ENCODE results near the gene C1orf53.
"Not testable (repeated sequence)": the region's sequence is repeated elsewhere in the genome, so short reads cannot be mapped to it uniquely, and the experiment has no call there.

C1orf53 gene

GRCh38 chr1:197948926-197949899 lies 46.8 kb downstream of the C1orf53 start:
- H3K4me1 ChIP-seq (ENCODE audit: insufficient read depth, low read length), result peaks cover 22% of the 10 kb centered on the region
- peak overlapping the region; percentile 65 for H3K27ac ChIP-seq (ENCODE audit: low read length)
- no peak overlapping the region for H3K4me3 ChIP-seq (ENCODE audit: low read depth in 1 of 2, low read length in 2 of 2)
- no peaks in the 10 kb centered on the region for H3K36me3 ChIP-seq (ENCODE audit: insufficient read depth, low read length)
- no peaks in the 10 kb centered on the region for H4K20me1 ChIP-seq (ENCODE audit: insufficient read depth, low read length)
- H3K27me3 ChIP-seq (ENCODE audit: insufficient read depth, low read length, poor library complexity), result no peaks in the 10 kb centered on the region
- no peak overlapping the region; the same call in 1 of the 2 replicates for H3K9ac ChIP-seq (ENCODE audit: low read depth, low read length)
- DNase-seq (no peak), ATAC-seq (ENCODE audit: insufficient read depth, low read depth) (peak; percentile 88)
- H2AFZ ChIP-seq (ENCODE audit: low read depth, low read length), result peak overlapping the region; percentile 36
- no peaks in the 10 kb centered on the region for H3K9me3 ChIP-seq (ENCODE audit: insufficient read depth, low read length, severe bottlenecking)
- TF ChIP-seq EZH2 (IDR thresholded peaks at IDR 0.05; ENCODE audit: borderline replicate concordance, low read depth, low read length, severe bottlenecking) (no peak), CTCF (IDR thresholded peaks at IDR 0.05; ENCODE audit: borderline replicate concordance, extremely low read depth, low read length, poor library complexity, severe bottlenecking) (no peak)
- peak overlapping the region; percentile 22; the same call in 1 of the 2 replicates for H3K4me2 ChIP-seq (ENCODE audit: insufficient read depth, low read length)
- H3K79me2 ChIP-seq (ENCODE audit: insufficient read depth, low read length), result no peaks in the 10 kb centered on the region

DNA sequence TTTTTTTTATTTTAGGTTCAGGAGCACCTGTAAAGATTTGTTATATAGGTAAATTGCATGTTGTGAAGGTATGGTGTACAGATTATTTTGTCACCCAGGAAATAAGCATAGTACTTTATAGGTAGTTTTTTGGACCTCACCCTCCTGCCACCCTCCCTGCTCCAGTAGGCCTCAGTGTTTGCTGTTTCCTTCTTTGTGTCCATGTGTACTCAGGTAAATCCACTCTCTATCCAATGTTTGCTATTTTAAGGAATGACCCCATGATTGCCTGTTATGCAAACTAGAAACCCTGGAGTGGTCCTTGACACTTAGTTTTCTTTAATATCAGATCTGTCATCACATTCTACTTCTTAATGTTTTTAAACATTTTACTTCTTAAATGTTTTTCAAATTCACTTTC lies 48.7 kb downstream of the C1orf53 start:
- H3K36me3 ChIP-seq (ENCODE audit: insufficient read depth, low read length), result no peaks in the 10 kb centered on the region

DNA sequence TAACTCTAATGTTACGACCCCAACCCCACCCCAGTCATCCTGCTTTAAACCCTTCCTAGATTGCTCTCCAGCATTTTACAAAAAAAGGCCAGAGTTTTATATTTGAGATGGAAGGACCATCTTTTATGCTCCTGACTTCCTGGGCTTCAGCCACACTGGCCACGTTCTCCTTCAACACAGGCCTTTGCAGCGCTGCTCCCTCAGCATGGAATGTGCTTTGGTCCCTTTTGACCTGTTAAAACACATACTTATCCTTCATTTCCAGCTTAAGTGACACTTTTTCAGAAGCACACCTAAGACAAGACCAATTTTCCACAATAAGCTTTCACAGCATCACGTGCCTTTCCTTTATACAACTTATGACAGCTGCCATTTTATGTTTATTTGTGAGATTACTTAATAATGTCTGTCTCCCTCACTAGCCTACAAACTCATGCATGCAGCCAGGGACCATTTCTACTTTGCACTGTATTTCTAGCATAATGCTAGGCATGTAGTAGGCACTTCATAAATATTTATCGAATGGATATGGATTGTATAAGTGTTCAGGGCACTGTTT lies 49.3 kb downstream of the C1orf53 start:
- Histone ChIP-seq H3K79me2 (ENCODE audit: insufficient read depth, low read length) (no peaks in the 10 kb centered on the region), H3K4me2 (ENCODE audit: insufficient read depth, low read length) (no peak overlapping the region), H3K9me3 (ENCODE audit: insufficient read depth, low read length, severe bottlenecking) (no peaks in the 10 kb centered on the region), H3K27ac (ENCODE audit: low read length) (no peak overlapping the region), H3K36me3 (ENCODE audit: insufficient read depth, low read length) (no peaks in the 10 kb centered on the region), H3K4me3 (ENCODE audit: low read depth in 1 of 2, low read length in 2 of 2) (no peak overlapping the region), H4K20me1 (ENCODE audit: insufficient read depth, low read length) (no peaks in the 10 kb centered on the region), H2AFZ (ENCODE audit: low read depth, low read length) (no peak overlapping the region), H3K9ac (ENCODE audit: low read depth, low read length) (no peak overlapping the region), H3K27me3 (ENCODE audit: insufficient read depth, low read length, poor library complexity) (no peaks in the 10 kb centered on the region), H3K4me1 (ENCODE audit: insufficient read depth, low read length) (peaks cover 22% of the 10 kb centered on the region)
- no peak for TF ChIP-seq CTCF (IDR thresholded peaks at IDR 0.05; ENCODE audit: borderline replicate concordance, extremely low read depth, low read length, poor library complexity, severe bottlenecking)
- TF ChIP-seq EZH2 (IDR thresholded peaks at IDR 0.05; ENCODE audit: borderline replicate concordance, low read depth, low read length, severe bottlenecking), result no peak
- DNase-seq, result no peak
- ATAC-seq (ENCODE audit: insufficient read depth, low read depth), result no peak

More for the DNA sequence above, 48.7 kb downstream of the C1orf53 start:
- TF ChIP-seq CTCF (IDR thresholded peaks at IDR 0.05; ENCODE audit: borderline replicate concordance, extremely low read depth, low read length, poor library complexity, severe bottlenecking), result no peak
- no peak for TF ChIP-seq EZH2 (IDR thresholded peaks at IDR 0.05; ENCODE audit: borderline replicate concordance, low read depth, low read length, severe bottlenecking)
- Histone ChIP-seq H4K20me1 (ENCODE audit: insufficient read depth, low read length) (no peaks in the 10 kb centered on the region), H2AFZ (ENCODE audit: low read depth, low read length) (no peak overlapping the region), H3K4me1 (ENCODE audit: insufficient read depth, low read length) (peaks cover 22% of the 10 kb centered on the region), H3K9ac (ENCODE audit: low read depth, low read length) (no peak overlapping the region), H3K9me3 (ENCODE audit: insufficient read depth, low read length, severe bottlenecking) (no peaks in the 10 kb centered on the region), H3K79me2 (ENCODE audit: insufficient read depth, low read length) (no peaks in the 10 kb centered on the region), H3K4me2 (ENCODE audit: insufficient read depth, low read length) (no peak overlapping the region), H3K27me3 (ENCODE audit: insufficient read depth, low read length, poor library complexity) (no peaks in the 10 kb centered on the region), H3K4me3 (ENCODE audit: low read depth in 1 of 2, low read length in 2 of 2) (no peak overlapping the region), H3K27ac (ENCODE audit: low read length) (no peak overlapping the region)
- ATAC-seq (ENCODE audit: insufficient read depth, low read depth) (no peak), DNase-seq (no peak)

GRCh38 chr1:197953472-197953871 lies 51.0 kb downstream of the C1orf53 start:
- not testable (repeated sequence) for H3K4me2 ChIP-seq (ENCODE audit: insufficient read depth, low read length); DNase-seq; H3K4me3 ChIP-seq (ENCODE audit: low read depth in 1 of 2, low read length in 2 of 2); H4K20me1 ChIP-seq (ENCODE audit: insufficient read depth, low read length); H3K9me3 ChIP-seq (ENCODE audit: insufficient read depth, low read length, severe bottlenecking); H3K36me3 ChIP-seq (ENCODE audit: insufficient read depth, low read length); H3K27ac ChIP-seq (ENCODE audit: low read length); H2AFZ ChIP-seq (ENCODE audit: low read depth, low read length); H3K9ac ChIP-seq (ENCODE audit: low read depth, low read length); H3K27me3 ChIP-seq (ENCODE audit: insufficient read depth, low read length, poor library complexity); ATAC-seq (ENCODE audit: insufficient read depth, low read depth); H3K79me2 ChIP-seq (ENCODE audit: insufficient read depth, low read length)
- H3K4me1 ChIP-seq (ENCODE audit: insufficient read depth, low read length), result peaks cover 17% of the 10 kb centered on the region

All from DND-41 (cell line).